Stimulated activated naive CD8-positive, alpha-beta T cell treated with anti-CD3 and anti-CD28 coated beads, Interleukin-15, amount 100 ng/mL, for 72 hours (primary cell): Measurements from ENCODE around the gene MAP2K1.
"Not testable (repeated sequence)": the region's sequence is repeated elsewhere in the genome, so short reads cannot be mapped to it uniquely, and the experiment has no call there.

Experiments used
- ATAC-seq: fragments of 150-1000 bp; cut with Tn5 transposase; 2 replicates; pipeline ENCODE4 v1.10.0; 2021; ENCODE audit warnings: mild to moderate bottlenecking, moderate library complexity
- DNase-seq, 2 donors: peaks; one replicate each; pipeline ENCODE4 v3.0.0; 2021 to 2022
- H3K27ac Mint-ChIP-seq, 2 donors: one replicate each; pipeline ENCODE4 v1.8.0; 2022; ENCODE audit warnings: mild to moderate bottlenecking in 2 of 2, mixed read lengths in 2 of 2, moderate library complexity in 2 of 2
- H3K27me3 Mint-ChIP-seq: one replicate; pipeline ENCODE4 v1.8.0; 2022; ENCODE audit warnings: mixed read lengths
- H3K4me1 Mint-ChIP-seq: one replicate; pipeline ENCODE4 v1.8.0; 2022; ENCODE audit warnings: mild to moderate bottlenecking, mixed read lengths
- H3K4me3 Mint-ChIP-seq, 2 donors: one replicate each; pipeline ENCODE4 v1.8.0; 2022; ENCODE audit warnings: mild to moderate bottlenecking in 2 of 2, mixed read lengths in 2 of 2, moderate library complexity in 1 of 2
- H3K9me3 Mint-ChIP-seq, 2 donors: one replicate each; pipeline ENCODE4 v1.8.0; 2022; ENCODE audit warnings: mixed read lengths in 2 of 2

The MAP2K1 gene

GRCh38 chr15:66388043-66388363 lies 1.3 kb downstream of the MAP2K1 start:
- Mint-ChIP-seq H3K27me3 (no peaks in the 10 kb centered on the region), H3K27ac (peak overlapping the region; percentile 87 to 96), H3K4me3 (peak overlapping the region; percentile 93 to 98), H3K4me1 (peaks cover 66% of the 10 kb centered on the region), H3K9me3 (no peaks in the 10 kb centered on the region)
- ATAC-seq (no peak), DNase-seq (no peak)

- DNase-seq (no peak), ATAC-seq (no peak)
- H3K9me3 Mint-ChIP-seq, result no peaks in the 10 kb centered on the region
- H3K4me1 Mint-ChIP-seq, result peaks cover 72% of the 10 kb centered on the region
- H3K27ac Mint-ChIP-seq, result peak overlapping the region in 1 of 2 donors; percentile 35
- H3K27me3 Mint-ChIP-seq, result no peaks in the 10 kb centered on the region
- H3K4me3 Mint-ChIP-seq, result peak overlapping the region; percentile 93 to 98
These were observed 1.9 kb downstream of the MAP2K1 start for GRCh38 chr15:66388576-66388975.

GRCh38 chr15:66389098-66389858 lies 2.6 kb downstream of the MAP2K1 start:
- Mint-ChIP-seq H3K4me3 (peak overlapping the region; percentile 93 to 98), H3K27ac (peak overlapping the region; percentile 35 to 72), H3K9me3 (no peaks in the 10 kb centered on the region), H3K4me1 (peaks cover 79% of the 10 kb centered on the region), H3K27me3 (no peaks in the 10 kb centered on the region)
- DNase-seq, result no peak
- ATAC-seq, result no peak

GRCh38 chr15:66389859-66390381 lies 3.2 kb downstream of the MAP2K1 start:
- Mint-ChIP-seq H3K27ac (peak overlapping the region in 1 of 2 donors; percentile 14), H3K9me3 (no peaks in the 10 kb centered on the region), H3K4me1 (peaks cover 82% of the 10 kb centered on the region), H3K4me3 (peak overlapping the region; percentile 93 to 98), H3K27me3 (no peaks in the 10 kb centered on the region)
- no peak for DNase-seq
- peak; percentile 24 for ATAC-seq

GRCh38 chr15:66390678-66391077 lies 4.0 kb downstream of the MAP2K1 start:
- peak overlapping the region; percentile 60 to 77 for H3K27ac Mint-ChIP-seq
- peak; percentile 8 for ATAC-seq
- H3K27me3 Mint-ChIP-seq, result no peaks in the 10 kb centered on the region
- no peak for DNase-seq
- no peaks in the 10 kb centered on the region for H3K9me3 Mint-ChIP-seq
- peak overlapping the region; percentile 93 to 98 for H3K4me3 Mint-ChIP-seq
- peaks cover 82% of the 10 kb centered on the region for H3K4me1 Mint-ChIP-seq

- DNase-seq, H3K27me3 Mint-ChIP-seq, H3K27ac Mint-ChIP-seq, ATAC-seq, H3K9me3 Mint-ChIP-seq: not testable (repeated sequence)
- H3K4me1 Mint-ChIP-seq, result peaks cover 80% of the 10 kb centered on the region
- peak overlapping the region in 1 of 2 donors; percentile 42 for H3K4me3 Mint-ChIP-seq
These were observed 6.3 kb downstream of the MAP2K1 start for GRCh38 chr15:66393037-66393436.

GRCh38 chr15:66394472-66394871 lies 7.8 kb downstream of the MAP2K1 start:
- Mint-ChIP-seq H3K4me3 (no peak overlapping the region), H3K4me1 (peaks cover 71% of the 10 kb centered on the region), H3K27me3 (no peaks in the 10 kb centered on the region), H3K27ac (peak overlapping the region in 1 of 2 donors; percentile 38), H3K9me3 (no peaks in the 10 kb centered on the region)
- ATAC-seq, result no peak
- DNase-seq, result no peak

- ATAC-seq, result no peak
- Mint-ChIP-seq H3K9me3 (no peaks in the 10 kb centered on the region), H3K4me1 (peaks cover 71% of the 10 kb centered on the region), H3K27me3 (no peaks in the 10 kb centered on the region), H3K4me3 (no peak overlapping the region), H3K27ac (no peak overlapping the region)
- no peak for DNase-seq
These were observed 8.2 kb downstream of the MAP2K1 start for GRCh38 chr15:66394915-66395314.

GRCh38 chr15:66399276-66399675 lies 12.6 kb downstream of the MAP2K1 start:
- no peak overlapping the region for H3K27ac Mint-ChIP-seq
- DNase-seq (no peak), ATAC-seq (no peak)
- no peaks in the 10 kb centered on the region for H3K27me3 Mint-ChIP-seq
- H3K9me3 Mint-ChIP-seq, result no peaks in the 10 kb centered on the region
- H3K4me3 Mint-ChIP-seq, result no peak overlapping the region
- H3K4me1 Mint-ChIP-seq, result peaks cover 71% of the 10 kb centered on the region

- Mint-ChIP-seq H3K27me3 (no peaks in the 10 kb centered on the region), H3K9me3 (no peaks in the 10 kb centered on the region), H3K27ac (peak overlapping the region in 1 of 2 donors; percentile 1), H3K4me3 (peak overlapping the region in 1 of 2 donors; percentile 24), H3K4me1 (peaks cover 67% of the 10 kb centered on the region)
- peak; percentile 50 for ATAC-seq
- DNase-seq, result no peak
These were observed 13.7 kb downstream of the MAP2K1 start for GRCh38 chr15:66400351-66400774.

GRCh38 chr15:66401130-66402021 lies 14.7 kb downstream of the MAP2K1 start:
- no peaks in the 10 kb centered on the region for H3K27me3 Mint-ChIP-seq
- no peaks in the 10 kb centered on the region for H3K9me3 Mint-ChIP-seq
- ATAC-seq, result peak; percentile 76
- H3K4me3 Mint-ChIP-seq, result peak overlapping the region; percentile 66 to 80
- H3K4me1 Mint-ChIP-seq, result peaks cover 67% of the 10 kb centered on the region
- no peak for DNase-seq
- peak overlapping the region; percentile 20 to 76 for H3K27ac Mint-ChIP-seq

- Mint-ChIP-seq H3K27ac (no peak overlapping the region), H3K27me3 (no peaks in the 10 kb centered on the region), H3K9me3 (no peaks in the 10 kb centered on the region), H3K4me1 (peaks cover 81% of the 10 kb centered on the region), H3K4me3 (peak overlapping the region; percentile 9 to 66)
- DNase-seq, result no peak
- no peak for ATAC-seq
These were observed 16.1 kb downstream of the MAP2K1 start for GRCh38 chr15:66402761-66403284.

- DNase-seq (no peak), ATAC-seq (no peak)
- Mint-ChIP-seq H3K4me3 (peak overlapping the region; percentile 9 to 66), H3K27me3 (no peaks in the 10 kb centered on the region), H3K4me1 (peaks cover 86% of the 10 kb centered on the region), H3K27ac (no peak overlapping the region), H3K9me3 (no peaks in the 10 kb centered on the region)
These were observed 16.6 kb downstream of the MAP2K1 start for GRCh38 chr15:66403323-66403722.

GRCh38 chr15:66404122-66404521 lies 17.4 kb downstream of the MAP2K1 start:
- H3K9me3 Mint-ChIP-seq, result no peaks in the 10 kb centered on the region
- ATAC-seq (no peak), DNase-seq (no peak)
- H3K27ac Mint-ChIP-seq, result peak overlapping the region in 1 of 2 donors; percentile 54
- peak overlapping the region; percentile 66 to 67 for H3K4me3 Mint-ChIP-seq
- peaks cover 94% of the 10 kb centered on the region for H3K4me1 Mint-ChIP-seq
- H3K27me3 Mint-ChIP-seq, result no peaks in the 10 kb centered on the region

- Mint-ChIP-seq H3K9me3 (no peaks in the 10 kb centered on the region), H3K27me3 (no peaks in the 10 kb centered on the region), H3K4me1 (peaks cover 94% of the 10 kb centered on the region), H3K27ac (peak overlapping the region; percentile 54 to 93), H3K4me3 (peak overlapping the region; percentile 66 to 67)
- ATAC-seq, result no peak
- DNase-seq, result no peak
These were observed 17.8 kb downstream of the MAP2K1 start for GRCh38 chr15:66404532-66404931.
